HG02884 (cell line): ENCODE results near the gene MTF2.
"Not testable (repeated sequence)": the region's sequence is repeated elsewhere in the genome, so short reads cannot be mapped to it uniquely, and the experiment has no call there.

Experiments used
- ATAC-seq: cut with Tn5 transposase; IDR thresholded peaks from one replicate; pipeline ENCODE4 v1.9.1; 2021; ENCODE audit warnings: mild to moderate bottlenecking, moderate library complexity; ENCODE audit not compliant: unreplicated experiment

Gene MTF2

DNA sequence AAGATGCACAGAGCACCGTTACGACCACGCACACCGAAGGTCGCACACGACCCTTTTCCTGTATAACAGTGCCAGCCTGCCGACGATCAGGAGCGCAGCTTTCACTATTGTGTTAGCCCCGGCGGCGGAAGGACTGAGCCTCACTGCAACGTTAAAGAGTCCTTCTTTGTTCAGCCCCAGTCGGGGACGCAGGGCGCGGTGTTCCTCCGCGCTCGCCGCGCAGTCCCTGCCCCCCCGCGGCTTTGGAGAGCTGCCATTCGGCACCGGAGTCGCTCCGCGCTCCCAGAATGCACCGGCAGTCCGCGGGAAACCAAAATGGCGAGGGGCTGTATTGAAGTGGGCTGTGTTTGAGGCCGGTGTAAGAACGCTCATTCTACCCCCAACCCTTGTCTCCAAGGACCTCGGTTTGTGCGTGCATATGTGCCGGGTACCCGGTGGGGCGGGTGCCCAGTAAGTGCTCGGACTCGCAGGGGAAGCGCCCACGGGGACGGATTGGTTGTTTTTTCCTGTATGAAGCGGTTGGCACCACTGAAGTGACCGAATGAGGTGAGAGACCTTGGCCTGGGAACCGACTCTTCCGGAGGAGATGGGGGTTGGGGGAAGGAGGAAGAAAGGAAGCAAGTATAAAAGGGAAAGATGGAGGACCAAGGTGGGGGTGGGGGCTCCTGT, at the start of gene MTF2:
Gene MTF2, plus strand, starts transcription at position 298 of the 669 bp plus-strand sequence. Its CDS starts 244 bp downstream, at position 542.
- ATAC-seq, result peak; percentile 65

DNA sequence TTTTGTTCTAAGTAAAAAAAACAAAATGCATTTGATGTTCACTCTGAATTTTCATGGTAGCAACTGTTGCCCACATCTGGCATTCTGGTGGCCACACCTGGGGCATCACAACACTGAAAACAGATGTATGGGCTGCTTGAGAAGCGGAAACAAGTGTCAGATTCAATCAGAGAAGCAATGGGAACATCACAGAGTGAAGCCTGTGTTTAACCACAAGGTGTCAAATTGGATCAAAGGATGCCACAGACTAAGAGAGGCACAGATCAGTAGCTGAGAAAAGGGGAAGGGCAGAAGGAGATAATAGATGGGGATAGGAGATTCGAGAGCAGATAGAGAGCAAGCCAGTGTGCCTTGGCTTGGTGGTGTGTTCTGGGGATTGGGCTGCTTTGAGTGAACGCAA, 49.8 kb upstream of the MTF2 start:
- no peak for ATAC-seq

DNA sequence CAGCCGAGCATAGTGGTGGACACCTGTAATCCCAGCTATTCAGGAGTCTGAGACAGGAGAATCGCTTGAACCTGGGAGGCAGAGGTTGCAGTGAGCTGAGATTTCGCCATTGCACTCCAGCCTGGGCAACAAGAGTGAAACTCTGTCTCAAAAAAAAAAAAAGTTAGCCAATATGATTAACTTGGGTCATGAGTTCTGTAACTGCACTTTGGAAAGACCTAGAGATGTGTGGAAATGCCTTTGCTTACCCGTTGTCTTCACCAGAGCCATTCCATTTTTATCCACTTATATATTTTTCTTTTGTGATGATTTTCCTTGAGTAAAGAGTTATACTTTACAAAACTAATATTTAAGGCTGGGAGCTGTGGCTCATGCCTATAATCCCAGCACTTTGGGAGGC, 48.9 kb upstream of the MTF2 start:
- ATAC-seq, result not testable (repeated sequence)

DNA sequence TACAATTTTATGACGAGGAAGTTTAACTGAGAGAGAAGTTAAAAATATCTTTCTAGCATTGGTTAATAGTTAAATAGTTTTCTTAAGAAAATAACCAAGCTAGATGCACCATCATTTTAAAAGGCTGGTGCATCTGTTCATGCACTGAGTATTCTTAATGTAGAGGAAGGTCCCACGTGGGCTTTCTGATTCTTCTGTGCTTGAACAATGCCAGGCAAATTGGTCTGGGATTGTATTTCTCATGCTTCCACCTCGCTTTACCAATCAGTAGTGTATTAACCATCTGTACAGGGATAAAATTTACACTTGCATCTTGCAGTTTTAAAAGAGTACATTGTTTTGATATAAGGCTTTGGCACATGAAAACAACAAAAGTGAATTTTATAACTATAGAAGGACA, 47.4 kb upstream of the MTF2 start:
- ATAC-seq, result no peak

DNA sequence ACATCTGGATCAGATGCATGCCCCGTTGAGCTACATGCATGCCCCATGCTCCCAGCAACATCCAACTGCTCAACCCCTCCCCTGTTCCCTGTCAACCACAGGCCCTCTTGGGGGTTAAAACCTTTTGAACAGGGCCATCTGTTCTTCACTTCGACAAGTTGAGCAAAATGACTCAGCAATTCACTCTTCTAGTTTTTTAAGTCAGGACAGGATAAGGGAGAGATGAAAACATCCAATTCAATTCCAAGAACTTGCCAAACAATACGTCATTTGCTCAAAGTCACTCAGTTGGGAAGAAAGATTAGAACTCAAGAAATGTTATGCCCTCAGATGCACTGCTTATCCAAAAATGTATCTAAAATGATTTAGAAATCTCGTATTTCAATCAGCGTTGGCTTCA, 46.1 kb upstream of the MTF2 start:
- ATAC-seq, result no peak

DNA sequence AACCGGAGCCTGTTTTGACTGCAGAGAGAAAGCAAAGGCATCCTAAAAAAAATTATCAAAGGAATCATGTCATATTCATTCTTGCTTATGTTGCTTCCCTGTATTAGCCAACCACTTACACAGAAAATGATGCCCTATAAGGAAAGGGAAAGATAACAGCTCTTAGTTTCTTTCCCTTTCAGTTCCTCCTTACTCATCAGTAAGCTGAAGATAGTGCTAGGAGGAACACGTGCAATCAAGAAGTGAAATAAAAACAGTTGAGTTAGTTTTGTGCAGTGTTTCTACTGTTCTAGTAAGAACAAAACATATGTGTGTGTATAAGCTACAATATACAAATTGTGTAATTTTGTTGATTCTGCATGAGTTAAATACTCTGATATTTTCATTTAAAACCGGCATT, 45.3 kb upstream of the MTF2 start:
- peak; percentile 85 for ATAC-seq

DNA sequence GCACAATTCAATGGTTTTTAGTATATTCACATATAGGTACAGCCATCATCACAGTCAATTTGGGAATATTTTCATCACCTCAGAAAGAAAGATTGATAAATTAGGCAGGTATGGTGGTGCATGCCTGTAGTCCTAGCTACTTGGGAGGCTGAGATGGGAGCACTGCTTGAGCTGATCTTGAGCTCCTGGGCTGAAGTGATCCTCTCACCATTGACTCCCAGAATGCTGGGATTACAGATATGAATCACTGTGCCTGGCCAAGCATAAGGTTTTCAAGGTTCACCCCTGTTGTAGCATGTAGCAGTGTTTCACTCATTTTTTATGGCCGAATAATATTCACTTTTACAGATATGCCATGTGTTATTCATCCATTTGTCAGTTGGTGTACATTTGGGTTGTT, 44.7 kb upstream of the MTF2 start:
- ATAC-seq, result no peak

DNA sequence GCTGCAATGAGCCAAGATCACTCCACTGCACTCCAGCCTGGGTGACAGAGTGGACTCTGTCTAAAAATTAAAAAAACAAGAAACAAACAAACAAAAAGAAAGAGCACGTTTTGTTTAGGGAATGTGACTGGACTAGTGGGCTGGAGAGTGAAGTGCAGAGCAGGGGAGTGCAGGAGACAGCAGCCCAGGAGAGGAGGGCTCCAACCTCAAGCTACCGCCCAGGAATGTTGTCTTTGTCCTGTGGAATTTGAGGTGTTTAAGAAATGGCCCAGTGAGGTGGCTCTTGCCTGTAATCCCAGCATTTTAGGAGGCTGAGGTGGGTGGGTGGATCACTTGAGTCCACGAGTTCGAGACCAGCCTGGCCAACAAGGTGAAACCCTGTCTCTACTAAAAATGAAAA, 42.4 kb upstream of the MTF2 start:
- ATAC-seq, result no peak

DNA sequence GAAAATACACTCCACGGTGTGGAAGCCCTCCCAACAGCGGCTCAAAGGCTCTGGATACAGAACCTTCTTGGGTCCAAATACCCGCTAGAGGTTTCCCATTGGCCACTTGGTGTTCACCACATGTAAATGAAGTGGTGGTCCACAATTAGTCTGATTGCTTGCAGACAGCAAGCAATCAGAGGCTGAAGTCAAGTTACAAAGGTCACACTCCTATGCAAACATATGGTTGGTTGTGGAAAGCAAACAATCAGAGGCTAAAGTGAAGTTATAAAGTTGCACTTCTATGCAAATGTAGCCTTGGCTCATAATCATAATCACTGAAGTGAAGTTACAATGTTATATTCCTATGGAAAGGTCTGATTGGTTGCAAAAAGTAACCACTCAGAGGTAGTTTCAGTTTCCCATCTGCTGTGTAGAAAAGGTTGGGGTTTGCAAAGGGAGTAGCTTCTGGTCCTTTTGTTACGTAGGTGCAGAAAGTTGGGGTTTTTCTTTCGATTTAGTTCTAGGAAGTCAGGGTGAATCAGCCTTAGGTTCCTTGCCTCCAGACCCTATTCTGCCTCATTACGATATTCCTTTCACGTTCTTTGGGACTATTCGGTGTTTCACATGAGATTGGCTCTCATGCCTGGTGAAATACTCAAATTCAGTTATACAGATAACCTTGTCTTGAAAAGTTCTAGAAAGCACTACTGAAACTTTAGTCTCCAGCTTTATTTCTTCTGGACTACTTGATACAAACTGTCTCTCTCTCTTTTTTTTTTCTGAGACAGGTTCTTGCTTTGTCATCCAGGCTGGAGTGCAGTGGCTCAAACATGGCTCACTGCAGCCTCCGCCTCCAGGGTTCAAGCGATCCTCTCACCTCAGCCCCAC, 36.7 kb upstream of the MTF2 start:
- peak; percentile 99 for ATAC-seq

DNA sequence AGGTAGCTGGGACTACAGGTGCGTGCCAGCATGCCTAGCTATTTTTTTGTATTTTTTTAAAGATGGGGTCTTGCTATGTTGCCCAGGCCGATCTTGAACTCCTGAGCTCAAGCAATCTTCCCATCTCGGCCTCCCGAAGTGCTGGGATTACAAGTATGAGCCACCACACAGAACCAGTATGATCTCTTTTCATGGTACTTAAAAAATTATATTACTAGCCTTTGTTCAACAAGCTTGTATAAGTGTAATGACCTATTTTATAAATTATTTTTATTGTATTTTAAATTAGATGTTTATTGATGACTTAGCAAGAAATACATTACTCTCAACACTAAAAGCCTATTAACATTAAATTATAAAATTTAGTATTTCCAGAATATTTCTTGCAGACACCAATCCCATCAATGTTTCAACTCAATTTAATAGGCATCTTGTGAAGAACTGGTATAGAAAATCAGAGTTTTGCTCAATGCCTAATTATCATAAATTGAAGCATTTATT, 36.0 kb upstream of the MTF2 start:
- no peak for ATAC-seq

DNA sequence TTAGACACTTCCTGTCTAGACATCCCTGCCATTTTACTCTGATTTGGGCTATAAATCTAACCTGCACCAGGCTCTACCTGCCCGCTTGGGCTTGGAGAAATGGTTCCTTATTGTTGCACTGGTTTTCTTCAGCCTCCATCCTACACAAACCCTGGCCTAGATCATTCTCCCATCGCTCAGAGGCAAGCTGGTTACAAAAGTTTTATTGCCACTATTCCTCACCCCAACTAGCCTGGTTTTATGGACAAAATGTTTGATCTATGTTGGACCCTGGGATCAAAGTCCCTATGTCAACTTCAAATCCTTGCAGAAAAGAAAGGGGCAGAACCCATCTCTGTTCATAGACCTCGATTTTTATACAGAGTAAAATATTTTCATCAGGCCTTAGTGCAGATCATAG, 31.5 kb upstream of the MTF2 start:
- ATAC-seq, result no peak

DNA sequence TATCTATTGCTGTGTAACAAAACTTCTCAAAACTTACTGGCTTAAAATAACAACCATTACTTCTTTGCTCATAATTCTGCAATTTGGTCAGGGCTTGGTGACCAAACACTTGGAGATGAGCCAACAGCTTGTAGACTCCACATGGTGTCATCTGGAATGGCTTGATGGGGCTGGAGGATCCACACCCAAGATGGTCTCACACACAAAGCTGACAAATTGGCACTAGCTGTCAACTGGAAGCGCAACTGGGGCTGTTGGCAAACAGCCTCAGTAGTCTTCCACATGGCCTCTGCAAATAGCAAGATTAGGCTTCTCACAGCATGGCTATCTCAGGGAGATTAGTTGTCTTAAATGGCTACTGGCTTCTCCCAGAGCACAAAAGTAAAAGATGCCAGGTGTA, 27.1 kb upstream of the MTF2 start:
- no peak for ATAC-seq

DNA sequence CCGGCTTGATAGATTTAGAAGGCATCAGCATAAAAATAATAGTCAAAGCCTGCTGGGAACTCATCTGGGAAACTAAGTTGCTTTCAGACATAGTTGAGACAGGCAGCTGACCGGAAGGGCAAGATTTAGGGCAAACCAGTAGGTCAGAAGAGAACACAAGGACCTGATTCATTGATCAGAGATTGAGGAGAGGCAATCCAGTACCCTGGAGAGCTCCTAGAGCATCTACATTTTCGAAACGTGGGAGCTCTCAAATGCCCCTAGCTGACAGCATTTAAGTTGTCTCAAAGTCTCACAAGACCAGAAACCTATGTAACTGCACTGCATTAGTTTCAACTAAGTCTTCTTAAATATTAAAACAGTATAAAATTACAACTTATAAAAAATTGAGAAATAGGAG, 22.9 kb upstream of the MTF2 start:
- ATAC-seq, result no peak

DNA sequence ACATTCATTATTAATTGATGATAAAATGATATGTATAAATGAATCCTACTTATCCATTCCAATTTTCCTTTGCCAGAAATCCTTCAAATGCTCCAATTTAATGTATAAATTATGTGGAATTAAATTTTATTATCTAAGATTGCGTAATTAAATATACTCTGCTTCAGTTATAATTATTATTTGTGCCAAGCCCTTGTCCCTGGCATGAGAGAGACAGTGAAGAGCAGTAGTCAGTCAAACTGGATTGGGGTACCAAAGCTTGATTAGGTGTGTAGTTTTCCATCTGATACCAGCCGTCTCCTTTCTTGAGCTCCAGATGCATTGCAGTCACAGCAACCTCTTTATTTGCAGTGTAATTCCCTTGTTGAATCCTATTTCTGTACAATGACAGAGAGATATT, 22.4 kb upstream of the MTF2 start:
- no peak for ATAC-seq

DNA sequence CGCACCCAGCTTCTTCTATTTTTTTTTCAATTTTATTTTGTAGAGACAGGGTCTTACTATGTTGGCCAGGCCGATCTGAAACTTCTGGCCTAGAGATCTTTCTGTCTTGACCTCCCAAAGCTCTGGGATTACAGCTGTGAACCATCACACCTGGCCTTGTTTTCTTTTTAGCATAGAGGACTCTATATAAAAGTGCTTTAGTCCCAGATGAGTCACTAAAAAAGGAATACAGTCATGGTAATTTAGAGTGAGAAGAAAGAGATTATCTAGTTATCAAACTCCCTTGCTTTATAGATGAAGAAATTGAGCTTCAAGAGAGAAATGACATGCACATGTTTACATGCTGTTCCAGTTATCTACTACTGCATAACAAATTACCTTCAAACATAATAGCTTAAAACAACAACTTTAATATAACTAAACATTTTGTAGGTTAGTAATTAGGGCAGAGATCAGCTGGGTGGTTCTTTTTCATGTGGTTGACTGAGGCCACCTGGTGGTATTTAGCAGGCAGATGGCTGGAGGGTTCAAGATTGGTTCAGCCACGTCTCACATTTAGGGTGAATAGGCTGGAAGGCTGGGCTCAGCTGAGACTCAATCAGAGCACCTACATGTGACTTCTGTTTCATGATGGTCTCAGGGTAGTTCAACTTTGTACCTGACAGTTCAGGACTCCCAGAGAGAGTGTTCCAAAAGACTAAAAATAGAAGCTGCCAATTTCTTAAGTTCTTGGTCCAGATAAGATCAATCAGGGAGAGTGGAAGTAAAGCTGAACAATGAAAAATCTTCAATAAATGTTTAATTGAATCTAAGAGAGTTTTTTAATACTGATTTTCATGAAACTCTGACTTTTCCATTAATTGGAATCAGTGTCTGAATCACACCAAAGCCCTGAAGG, 16.9 kb upstream of the MTF2 start:
- peak; percentile 65 for ATAC-seq

DNA sequence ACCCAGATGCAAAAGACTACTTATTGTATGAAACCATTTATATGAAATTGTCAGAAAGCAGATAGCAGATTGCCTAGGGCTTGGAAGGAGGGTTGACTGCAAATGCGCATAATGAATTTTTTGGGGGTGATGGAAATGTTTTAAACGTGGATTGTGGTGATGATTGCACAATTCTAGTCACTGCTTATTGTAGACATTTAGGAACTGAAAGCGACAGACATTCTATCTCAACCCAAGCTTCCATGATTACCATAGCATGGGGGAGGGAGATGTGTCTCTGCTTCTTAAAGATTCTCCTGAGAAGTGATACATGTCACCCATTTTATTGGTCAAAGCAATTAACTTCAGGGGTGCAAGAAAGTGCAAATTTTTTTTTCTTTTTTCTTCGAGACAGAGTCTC, 2.8 kb upstream of the MTF2 start:
- no peak for ATAC-seq

DNA sequence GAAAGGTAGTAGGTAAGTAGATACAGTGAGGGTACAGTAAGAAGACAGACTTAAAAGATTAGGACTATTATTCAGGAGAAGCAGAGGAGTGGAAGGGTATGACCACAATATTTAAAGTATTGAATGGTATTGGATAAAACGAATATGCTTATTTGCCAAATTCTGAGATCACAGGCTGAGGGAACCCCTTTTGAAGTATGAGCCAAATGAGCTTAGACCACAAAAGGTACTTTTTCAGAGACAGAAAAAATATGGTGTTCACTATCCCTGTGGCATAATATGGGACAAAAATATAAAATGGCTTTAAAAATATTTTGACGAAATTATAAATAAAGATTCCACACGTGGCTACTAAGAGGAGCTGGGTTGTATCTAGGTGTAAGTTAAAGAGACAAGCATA, 880 bp upstream of the MTF2 start:
- ATAC-seq, result no peak

DNA sequence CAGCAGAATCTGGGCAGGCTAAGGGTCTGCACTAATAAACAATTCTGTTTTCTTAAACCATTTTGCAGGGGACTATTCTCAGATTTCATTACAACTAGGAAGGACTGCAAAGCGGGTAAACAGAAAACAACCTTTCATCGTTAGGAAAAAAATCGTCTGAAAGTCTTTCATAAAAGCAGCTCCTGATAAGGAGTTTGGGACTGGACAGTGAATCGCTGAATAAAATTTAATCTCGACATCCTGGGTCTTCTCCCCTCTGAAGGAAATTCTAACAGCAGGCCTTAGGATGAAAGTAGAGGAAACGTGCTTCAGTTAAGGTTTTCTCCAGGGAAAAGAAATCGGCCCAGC, 471 bp upstream of the MTF2 start:
- no peak for ATAC-seq

DNA sequence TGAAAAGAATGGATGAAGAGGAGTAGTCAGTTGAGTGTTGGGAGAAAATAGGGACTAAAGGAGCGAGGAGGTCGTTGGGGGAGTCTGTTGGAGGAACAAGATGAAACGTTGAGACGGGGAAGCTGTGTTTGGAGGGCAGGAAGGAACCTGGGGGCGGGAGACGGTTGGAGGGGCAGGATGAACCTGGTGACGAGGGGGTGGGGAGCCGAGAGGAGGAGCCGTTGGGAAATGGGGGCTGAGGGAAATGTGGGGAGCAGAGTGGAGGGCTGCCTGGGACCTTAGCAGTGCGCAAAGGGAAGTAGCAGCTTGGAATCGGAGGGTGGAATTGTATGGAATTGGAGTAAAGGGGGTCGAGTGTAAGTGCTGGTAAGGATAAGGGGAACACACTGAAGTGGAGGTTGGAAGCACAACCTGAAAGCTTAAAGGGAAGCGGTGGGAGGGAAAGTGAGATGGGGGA, 630 bp downstream of the MTF2 start:
- no peak for ATAC-seq

DNA sequence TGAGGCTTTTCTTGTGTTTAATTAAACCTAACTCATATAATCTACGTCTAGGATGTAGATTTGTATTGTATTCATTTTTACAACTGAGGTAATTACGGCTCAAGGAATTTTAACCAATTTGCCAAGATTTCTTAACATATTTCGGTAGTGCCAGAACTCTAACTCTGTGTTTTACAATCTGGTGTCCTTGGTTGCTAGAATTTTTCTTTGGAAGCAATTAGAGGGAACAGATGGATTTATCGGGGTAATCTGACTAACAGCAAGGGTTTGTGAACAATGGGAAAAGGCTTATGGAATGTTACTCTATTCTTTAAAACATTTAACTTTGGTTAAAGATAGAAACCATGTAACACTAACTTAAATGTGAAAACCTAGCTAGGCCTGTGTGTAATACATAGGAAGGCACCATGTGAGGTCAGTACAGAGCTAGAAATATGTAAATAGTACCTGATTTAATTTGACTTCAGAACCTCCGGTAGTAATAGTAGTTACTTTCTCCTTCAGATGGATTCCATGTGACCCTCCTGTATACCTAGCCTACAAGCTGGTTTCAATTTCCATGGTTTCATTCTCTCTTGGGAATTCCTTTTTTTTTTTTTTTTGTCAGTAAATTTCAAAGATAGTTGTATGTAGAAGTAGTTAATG, 1.2 kb downstream of the MTF2 start:
- peak; percentile 64 for ATAC-seq

DNA sequence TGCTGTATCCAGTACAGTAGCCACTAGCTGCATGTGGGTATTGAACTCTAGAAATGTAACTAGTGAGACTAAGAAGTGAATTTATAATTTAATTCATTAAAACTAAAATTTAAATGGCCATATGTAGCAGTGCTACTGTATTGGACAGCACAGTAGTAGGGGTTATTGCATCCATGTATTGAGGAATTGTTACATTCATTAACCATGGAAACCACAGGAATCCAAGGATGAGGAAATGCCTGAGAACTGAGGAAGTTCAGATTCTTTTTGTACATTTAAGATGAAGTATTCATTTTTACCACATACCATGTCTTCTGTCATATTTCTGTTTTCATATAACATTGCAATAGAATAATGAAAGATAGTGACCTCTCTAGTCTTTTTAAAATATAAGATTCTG, 2.6 kb downstream of the MTF2 start:
- no peak for ATAC-seq
